ENCODE measurements around the gene SOD2.

- TF ChIP-seq CTCF (IDR thresholded peaks at IDR 0.05; ENCODE audit: insufficient read depth, low read length, poor library complexity, severe bottlenecking) (no peak), EZH2phosphoT487 (conservative IDR thresholded peaks at IDR 0.05; ENCODE audit: low read length) (no peak)
These were observed 16.0 kb downstream of the SOD2 start for GRCh38 chr6:159676890-159677505.
